ENCODE results near the gene TEX2.
"Not testable (repeated sequence)": the region's sequence is repeated elsewhere in the genome, so short reads cannot be mapped to it uniquely, and the experiment has no call there.

The TEX2 gene

GRCh38 chr17:64182325-64183012, 80.6 kb downstream of the TEX2 start:
- DNase-seq (ENCODE audit: low read depth) = no peak

- no peak for DNase-seq (ENCODE audit: low read depth)
Observed at GRCh38 chr17:64180089-64181073, 82.7 kb downstream of the TEX2 start.

GRCh38 chr17:64179024-64179423, 84.0 kb downstream of the TEX2 start:
- not testable (repeated sequence) for DNase-seq (ENCODE audit: low read depth)

GRCh38 chr17:64178011-64178825, 84.8 kb downstream of the TEX2 start:
- no peak for DNase-seq (ENCODE audit: low read depth)

- no peak for DNase-seq (ENCODE audit: low read depth)
Observed at GRCh38 chr17:64177311-64178010, 85.6 kb downstream of the TEX2 start.

GRCh38 chr17:64176556-64176955, 86.5 kb downstream of the TEX2 start:
- DNase-seq (ENCODE audit: low read depth) = no peak

GRCh38 chr17:64174686-64175456, 88.2 kb downstream of the TEX2 start:
- DNase-seq (ENCODE audit: low read depth) = no peak

- no peak for DNase-seq (ENCODE audit: low read depth)
Observed at GRCh38 chr17:64173646-64174045, 89.4 kb downstream of the TEX2 start.

GRCh38 chr17:64172510-64172909, 90.5 kb downstream of the TEX2 start:
- DNase-seq (ENCODE audit: low read depth) = no peak

GRCh38 chr17:64171041-64171440, 92.0 kb downstream of the TEX2 start:
- DNase-seq (ENCODE audit: low read depth) = no peak

- DNase-seq (ENCODE audit: low read depth) = no peak
Observed at GRCh38 chr17:64170286-64170685, 92.8 kb downstream of the TEX2 start.

- not testable (repeated sequence) for DNase-seq (ENCODE audit: low read depth)
Observed at GRCh38 chr17:64167666-64168065, 95.4 kb downstream of the TEX2 start.

- no peak for DNase-seq (ENCODE audit: low read depth)
Observed at GRCh38 chr17:64166876-64167275, 96.2 kb downstream of the TEX2 start.

GRCh38 chr17:64165347-64165746, 97.7 kb downstream of the TEX2 start:
- no peak for DNase-seq (ENCODE audit: low read depth)

- no peak for DNase-seq (ENCODE audit: low read depth)
Observed at GRCh38 chr17:64164596-64165285, 98.3 kb downstream of the TEX2 start.

GRCh38 chr17:64163468-64163867, 99.6 kb downstream of the TEX2 start:
- DNase-seq (ENCODE audit: low read depth) = no peak

GRCh38 chr17:64162554-64162953, 100.5 kb downstream of the TEX2 start:
- no peak for DNase-seq (ENCODE audit: low read depth)

- no peak for DNase-seq (ENCODE audit: low read depth)
Observed at GRCh38 chr17:64161380-64162176, 101.5 kb downstream of the TEX2 start.

GRCh38 chr17:64160378-64160777, 102.7 kb downstream of the TEX2 start:
- no peak for DNase-seq (ENCODE audit: low read depth)
